SK-N-SH treated with all-trans-retinoic acid at 6 μM for 48 hours (cell line): Measurements from ENCODE around the gene CHRND.

Experiments used
- ATAC-seq: fragments of 200-7000 bp; cut with Tn5 transposase; 3 replicates; pipeline ENCODE4 v1.9.1; 2020; ENCODE audit warnings: mild to moderate bottlenecking, moderate library complexity
- ARNTL ChIP-seq: fragments of 450-650 bp; formaldehyde crosslinking; IDR thresholded peaks from 2 replicates; pipeline ENCODE4 v1.5.0; 2020; ENCODE audit warnings: low read depth, mild to moderate bottlenecking, moderate library complexity, borderline replicate concordance
- BACH2 ChIP-seq: fragments of 250-450 bp; sonication (Bioruptor Pico); IDR thresholded peaks from 2 replicates; pipeline ENCODE4 v1.9.0; 2021; ENCODE audit warnings: mild to moderate bottlenecking, borderline replicate concordance
- CSDC2 ChIP-seq: fragments of 250-450 bp; sonication (Bioruptor Pico); IDR thresholded peaks from 2 replicates; pipeline ENCODE4 v1.5.0; 2020; ENCODE audit warnings: mild to moderate bottlenecking, moderate library complexity
- GLIS3 ChIP-seq: fragments of 250-450 bp; sonication (Bioruptor Pico); IDR thresholded peaks from 2 replicates; pipeline ENCODE4 v1.5.0; 2020; ENCODE audit warnings: mild to moderate bottlenecking, moderate library complexity
- OSR1 ChIP-seq: fragments of 250-450 bp; sonication (Bioruptor Pico); IDR thresholded peaks from 2 replicates; pipeline ENCODE4 v1.8.0; 2022; ENCODE audit warnings: moderate library complexity, mild to moderate bottlenecking, inconsistent platforms
- PATZ1 ChIP-seq: fragments of 250-450 bp; sonication (Bioruptor Pico); IDR thresholded peaks from 2 replicates; pipeline ENCODE4 v1.8.0; 2020; ENCODE audit warnings: mild to moderate bottlenecking, moderate library complexity, borderline replicate concordance
- PPARA ChIP-seq: fragments of 250-450 bp; sonication (Bioruptor Pico); IDR thresholded peaks from 2 replicates; pipeline ENCODE4 v1.5.0; 2020; ENCODE audit warnings: mild to moderate bottlenecking, borderline replicate concordance
- RARB ChIP-seq: fragments of 250-450 bp; sonication (Bioruptor Pico); IDR thresholded peaks from 2 replicates; pipeline ENCODE4 v1.8.0; 2021; ENCODE audit warnings: mild to moderate bottlenecking, moderate library complexity
- SNAI2 ChIP-seq: fragments of 250-450 bp; sonication (Bioruptor Pico); IDR thresholded peaks from 2 replicates; pipeline ENCODE4 v1.5.0; 2020; ENCODE audit warnings: mild to moderate bottlenecking, moderate library complexity
- TCF4 ChIP-seq: fragments of 250-450 bp; sonication (Bioruptor Pico); IDR thresholded peaks from 2 replicates; pipeline ENCODE4 v1.8.0; 2021; ENCODE audit warnings: mild to moderate bottlenecking, moderate library complexity, borderline replicate concordance
- TOX ChIP-seq: fragments of 250-450 bp; sonication (Bioruptor Pico); IDR thresholded peaks from 2 replicates; pipeline ENCODE4 v1.8.0; 2021; ENCODE audit warnings: mild to moderate bottlenecking, moderate library complexity, borderline replicate concordance
- TSHZ2 ChIP-seq: fragments of 250-450 bp; sonication (Bioruptor Pico); IDR thresholded peaks from 2 replicates; pipeline ENCODE4 v1.5.0; 2020; ENCODE audit warnings: mild to moderate bottlenecking, moderate library complexity
- ZC3H10 ChIP-seq: fragments of 250-450 bp; sonication (Bioruptor Pico); IDR thresholded peaks from 2 replicates; pipeline ENCODE4 v1.5.1; 2021; ENCODE audit warnings: mild to moderate bottlenecking, moderate library complexity
- ZFP30 ChIP-seq: fragments of 450-650 bp; formaldehyde crosslinking; IDR thresholded peaks from 2 replicates; pipeline ENCODE4 v1.5.0; 2022; ENCODE audit warnings: mild to moderate bottlenecking, moderate library complexity
- ZNF565 ChIP-seq: fragments of 450-650 bp; formaldehyde crosslinking; conservative IDR thresholded peaks from 2 replicates; pipeline ENCODE4 v1.5.0; 2020; ENCODE audit warnings: low read depth, mild to moderate bottlenecking, moderate library complexity
- ZNF70 ChIP-seq: fragments of 450-650 bp; formaldehyde crosslinking; IDR thresholded peaks from 2 replicates; pipeline ENCODE4 v1.5.0; 2020; ENCODE audit warnings: mild to moderate bottlenecking, moderate library complexity
- TF ChIP-seq, protein P1 (sequence below): fragments of 250-450 bp; sonication (Bioruptor Pico); IDR thresholded peaks from 2 replicates; pipeline ENCODE4 v1.5.1; 2021; ENCODE audit warnings: mild to moderate bottlenecking, moderate library complexity
- TF ChIP-seq, protein P2 (sequence below): fragments of 250-450 bp; sonication (Bioruptor Pico); IDR thresholded peaks from 2 replicates; pipeline ENCODE4 v1.5.1; 2020; ENCODE audit warnings: low read depth, mild to moderate bottlenecking, moderate library complexity

The CHRND gene

DNA sequence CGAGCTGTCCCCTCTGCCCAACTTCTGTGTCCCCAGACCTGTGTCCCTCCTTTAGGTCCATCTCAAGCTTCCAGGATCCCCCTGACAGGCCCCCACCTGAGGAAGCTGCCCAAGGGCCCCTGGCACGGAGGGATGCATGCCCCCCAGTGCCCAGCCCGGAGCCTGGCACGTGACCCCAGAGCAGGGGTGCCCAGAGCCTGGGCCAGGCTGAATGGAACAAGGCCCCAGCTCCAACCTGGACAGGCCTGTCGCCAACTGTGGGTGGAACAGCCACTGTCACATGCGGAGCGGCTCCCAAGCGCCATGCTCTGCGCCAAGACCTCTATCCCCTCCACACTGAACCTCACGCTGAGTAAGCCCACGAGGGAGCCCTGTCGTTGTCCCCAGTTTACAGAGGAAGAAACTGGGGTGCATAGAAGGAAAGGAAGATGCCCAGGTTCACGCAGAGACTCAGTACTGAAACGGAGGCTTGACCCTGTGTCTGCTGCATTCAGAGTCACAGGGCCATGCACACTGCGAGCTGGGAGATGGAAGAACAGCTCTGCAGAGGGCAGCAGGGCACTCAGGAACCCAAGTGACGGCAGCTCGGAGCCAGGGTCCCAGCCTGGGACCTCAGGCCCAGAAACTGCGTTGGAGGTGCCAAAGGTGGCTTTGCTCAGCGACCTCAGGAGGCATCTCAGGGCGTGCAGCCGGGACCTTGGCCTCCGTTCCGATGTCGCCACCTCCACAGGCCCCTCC is 32.8 kb upstream of the CHRND start (continued):
- TF ChIP-seq, protein P1, sequence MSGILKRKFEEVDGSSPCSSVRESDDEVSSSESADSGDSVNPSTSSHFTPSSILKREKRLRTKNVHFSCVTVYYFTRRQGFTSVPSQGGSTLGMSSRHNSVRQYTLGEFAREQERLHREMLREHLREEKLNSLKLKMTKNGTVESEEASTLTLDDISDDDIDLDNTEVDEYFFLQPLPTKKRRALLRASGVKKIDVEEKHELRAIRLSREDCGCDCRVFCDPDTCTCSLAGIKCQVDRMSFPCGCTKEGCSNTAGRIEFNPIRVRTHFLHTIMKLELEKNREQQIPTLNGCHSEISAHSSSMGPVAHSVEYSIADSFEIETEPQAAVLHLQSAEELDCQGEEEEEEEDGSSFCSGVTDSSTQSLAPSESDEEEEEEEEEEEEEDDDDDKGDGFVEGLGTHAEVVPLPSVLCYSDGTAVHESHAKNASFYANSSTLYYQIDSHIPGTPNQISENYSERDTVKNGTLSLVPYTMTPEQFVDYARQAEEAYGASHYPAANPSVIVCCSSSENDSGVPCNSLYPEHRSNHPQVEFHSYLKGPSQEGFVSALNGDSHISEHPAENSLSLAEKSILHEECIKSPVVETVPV = no peak
- TF ChIP-seq TSHZ2 (CRISPR knock-in tag) = no peak
- TF ChIP-seq, all 23 proteins: peak for 0

DNA sequence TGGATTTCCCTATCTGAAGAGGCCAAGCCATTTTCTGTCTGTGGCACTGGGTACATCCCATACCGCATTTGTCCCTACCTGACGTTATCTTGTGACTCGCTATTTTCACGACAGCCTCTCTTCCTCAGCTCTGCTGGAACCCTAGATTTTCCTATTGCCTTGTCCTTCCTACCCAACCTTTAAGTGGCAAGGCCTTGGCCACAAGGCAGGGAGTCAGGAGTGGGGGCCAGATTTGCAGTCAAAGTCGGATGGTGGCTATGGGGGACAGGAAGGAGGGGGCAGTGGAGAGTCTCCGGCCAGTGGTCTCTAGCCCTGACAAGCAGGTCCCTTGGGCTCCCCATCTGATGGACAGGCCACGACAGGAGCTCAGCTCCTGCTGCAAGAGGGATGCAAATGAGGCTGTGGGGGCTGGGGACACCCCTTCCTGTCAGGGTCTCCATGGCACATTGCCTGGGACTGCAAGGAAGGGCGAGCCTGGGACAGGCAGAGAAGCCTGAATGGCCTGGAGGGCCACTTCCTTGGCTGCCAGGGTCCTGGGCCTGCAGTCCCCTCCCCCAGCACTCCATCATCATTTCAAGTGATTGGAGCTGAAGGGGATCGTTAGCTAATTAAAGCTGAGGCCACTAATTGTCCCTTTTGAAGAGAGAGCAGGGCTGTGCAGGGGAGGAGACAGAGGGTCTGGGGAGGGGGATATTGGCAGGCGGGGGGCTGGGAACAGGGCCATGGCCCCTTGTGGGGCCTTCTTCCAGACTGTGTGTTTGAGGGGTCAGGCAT is 32.1 kb upstream of the CHRND start:
- TF ChIP-seq PPARA (CRISPR knock-in tag) (no peak), ZC3H10 (CRISPR knock-in tag) (no peak), ZNF565 (CRISPR knock-in tag) (no peak), TSHZ2 (CRISPR knock-in tag) (no peak)
- TF ChIP-seq, protein P2, sequence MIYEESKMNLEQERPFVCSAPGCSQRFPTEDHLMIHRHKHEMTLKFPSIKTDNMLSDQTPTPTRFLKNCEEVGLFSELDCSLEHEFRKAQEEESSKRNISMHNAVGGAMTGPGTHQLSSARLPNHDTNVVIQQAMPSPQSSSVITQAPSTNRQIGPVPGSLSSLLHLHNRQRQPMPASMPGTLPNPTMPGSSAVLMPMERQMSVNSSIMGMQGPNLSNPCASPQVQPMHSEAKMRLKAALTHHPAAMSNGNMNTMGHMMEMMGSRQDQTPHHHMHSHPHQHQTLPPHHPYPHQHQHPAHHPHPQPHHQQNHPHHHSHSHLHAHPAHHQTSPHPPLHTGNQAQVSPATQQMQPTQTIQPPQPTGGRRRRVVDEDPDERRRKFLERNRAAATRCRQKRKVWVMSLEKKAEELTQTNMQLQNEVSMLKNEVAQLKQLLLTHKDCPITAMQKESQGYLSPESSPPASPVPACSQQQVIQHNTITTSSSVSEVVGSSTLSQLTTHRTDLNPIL (CRISPR knock-in tag) = no peak
- no peak for ATAC-seq

DNA sequence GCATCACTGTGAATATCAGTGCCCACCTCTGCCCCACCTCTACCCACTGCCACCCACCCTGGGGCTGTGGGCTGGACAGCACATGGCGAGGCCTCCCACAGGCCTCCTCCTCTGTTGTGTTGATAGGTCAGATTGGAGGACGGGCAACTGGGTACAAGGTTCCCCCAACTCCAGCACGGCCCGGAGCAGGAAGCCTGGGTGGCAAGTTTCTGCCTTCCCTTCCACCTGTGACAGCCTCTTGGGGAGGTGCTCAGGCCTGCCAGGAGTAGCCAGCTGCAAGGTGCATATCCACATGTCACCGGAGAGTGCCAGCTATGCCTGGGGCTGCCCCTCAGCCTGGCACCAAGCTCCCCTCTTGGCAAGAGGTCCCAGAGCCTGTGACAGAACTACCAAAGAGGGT is 31.4 kb upstream of the CHRND start:
- TF ChIP-seq GLIS3 (CRISPR knock-in tag) = no peak
- TF ChIP-seq ZFP30 (CRISPR knock-in tag) = no peak
- TF ChIP-seq BACH2 (CRISPR knock-in tag) = no peak
- no peak for TF ChIP-seq ZNF70 (CRISPR knock-in tag)
- TF ChIP-seq, protein P2 (CRISPR knock-in tag) = no peak
- TF ChIP-seq ARNTL = no peak
- TF ChIP-seq, all 23 proteins: peak for 0
- ATAC-seq = no peak

DNA sequence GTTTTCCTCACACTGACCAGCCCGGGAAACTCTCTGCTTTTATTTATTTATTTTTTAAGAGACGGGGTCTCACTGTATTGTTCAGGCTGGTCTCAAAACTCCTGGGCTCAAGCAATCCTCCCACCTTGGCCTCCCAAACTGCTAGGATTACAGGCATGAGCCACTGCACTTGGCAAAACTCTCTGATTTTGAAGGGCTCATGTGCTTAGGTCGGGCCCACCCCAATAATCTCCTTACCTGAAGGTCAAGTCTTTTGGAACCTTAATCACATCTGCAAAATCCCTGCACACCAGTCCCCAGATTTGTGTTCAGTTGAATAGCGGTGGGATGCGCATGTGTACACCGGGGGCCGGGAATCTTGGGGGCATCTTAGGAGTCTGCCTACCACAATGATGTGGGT is 30.7 kb upstream of the CHRND start:
- TF ChIP-seq RARB = no peak
- TF ChIP-seq ZNF565 (CRISPR knock-in tag) = no peak
- no peak for TF ChIP-seq GLIS3 (CRISPR knock-in tag)
- TF ChIP-seq, protein P1 = no peak
- no peak for TF ChIP-seq TOX (CRISPR knock-in tag)
- no peak for TF ChIP-seq PATZ1 (CRISPR knock-in tag)
- no peak for TF ChIP-seq CSDC2 (CRISPR knock-in tag)
- TF ChIP-seq SNAI2 (CRISPR knock-in tag) = no peak
- TF ChIP-seq ZFP30 (CRISPR knock-in tag) = no peak
- TF ChIP-seq TCF4 = no peak
- no peak for TF ChIP-seq OSR1 (CRISPR knock-in tag)
- ATAC-seq = no peak
